GM21529 (cell line): ENCODE measurements around the gene LEAP2.

ENCODE experiments used
- ATAC-seq: cut with Tn5 transposase; IDR thresholded peaks from one replicate; pipeline ENCODE4 v1.9.1; 2021; ENCODE audit not compliant: unreplicated experiment

Gene LEAP2

DNA sequence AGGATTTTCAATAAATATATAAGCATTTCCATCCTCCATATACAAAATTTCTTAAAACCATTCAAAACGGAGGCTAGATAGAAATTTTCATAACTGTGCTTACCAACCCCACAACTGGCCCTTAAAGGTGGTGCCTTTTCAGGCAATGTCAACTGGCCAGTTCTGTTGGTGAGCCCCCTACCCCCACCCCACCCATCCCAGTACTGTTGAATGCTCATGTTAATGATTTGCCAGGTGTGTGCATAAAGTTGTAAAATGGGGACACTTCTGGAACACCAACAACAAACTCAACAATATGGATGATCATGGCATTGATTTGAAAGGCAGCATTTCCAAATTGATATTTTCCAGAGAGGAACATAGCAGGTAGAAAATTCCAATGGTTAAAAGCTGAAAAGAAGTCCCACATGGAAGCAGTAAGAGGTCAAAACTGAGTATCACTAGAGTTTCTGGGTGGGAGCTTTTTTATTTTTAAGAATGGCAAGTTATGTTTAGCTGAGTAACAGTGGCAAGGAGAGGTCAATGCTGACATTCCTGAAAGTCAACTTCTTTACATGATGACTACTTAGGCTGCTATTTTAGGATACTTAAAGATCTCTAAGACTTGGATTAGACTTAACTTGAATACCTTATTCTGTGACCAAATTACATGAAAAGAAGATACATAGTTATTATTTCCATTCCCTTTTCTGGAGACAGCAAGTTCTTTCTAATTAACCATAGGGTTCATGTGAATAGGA, 2.7 kb downstream of the LEAP2 start:
- no peak for ATAC-seq

DNA sequence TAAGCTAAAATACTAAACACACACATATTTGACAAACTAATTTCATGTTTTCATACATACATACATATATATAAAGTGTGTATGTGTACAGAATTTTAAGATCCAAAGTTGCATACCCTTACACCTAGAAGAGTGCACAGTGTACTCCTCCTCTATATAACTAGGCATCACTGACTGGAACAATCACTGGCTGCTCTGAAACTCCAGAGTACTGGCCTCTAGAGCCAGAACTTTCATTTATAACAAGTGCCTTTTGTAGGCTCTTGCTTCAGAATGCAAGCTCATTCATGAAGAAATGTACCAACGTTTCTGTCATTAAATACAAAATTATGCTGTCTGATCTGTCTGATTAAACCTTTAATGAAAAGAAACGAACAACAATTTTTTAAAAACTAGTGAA, 4.0 kb downstream of the LEAP2 start:
- ATAC-seq = no peak

GRCh38 chr5:132877938-132878337, 4.5 kb downstream of the LEAP2 start:
- no peak for ATAC-seq

GRCh38 chr5:132883261-132883834, 9.9 kb downstream of the LEAP2 start:
- peak; percentile 57 for ATAC-seq

DNA sequence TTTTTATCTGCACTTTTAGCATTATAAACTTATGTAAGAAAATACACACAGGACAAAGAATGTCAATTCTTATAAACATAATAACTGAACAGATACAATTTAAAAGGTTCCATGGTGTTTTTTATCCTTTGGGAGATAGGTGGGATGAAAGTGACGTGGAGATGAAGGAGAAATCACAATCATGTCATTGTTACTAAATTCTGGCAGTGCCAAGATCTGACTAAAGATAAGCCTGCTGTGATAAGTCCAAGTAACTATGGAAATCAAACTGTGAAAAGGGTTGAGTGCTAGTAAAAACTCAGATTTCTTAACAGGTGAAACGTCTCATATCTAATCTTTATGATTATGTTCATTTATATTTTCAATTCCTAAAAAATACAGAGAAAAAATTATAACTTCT, 11.1 kb downstream of the LEAP2 start:
- no peak for ATAC-seq

DNA sequence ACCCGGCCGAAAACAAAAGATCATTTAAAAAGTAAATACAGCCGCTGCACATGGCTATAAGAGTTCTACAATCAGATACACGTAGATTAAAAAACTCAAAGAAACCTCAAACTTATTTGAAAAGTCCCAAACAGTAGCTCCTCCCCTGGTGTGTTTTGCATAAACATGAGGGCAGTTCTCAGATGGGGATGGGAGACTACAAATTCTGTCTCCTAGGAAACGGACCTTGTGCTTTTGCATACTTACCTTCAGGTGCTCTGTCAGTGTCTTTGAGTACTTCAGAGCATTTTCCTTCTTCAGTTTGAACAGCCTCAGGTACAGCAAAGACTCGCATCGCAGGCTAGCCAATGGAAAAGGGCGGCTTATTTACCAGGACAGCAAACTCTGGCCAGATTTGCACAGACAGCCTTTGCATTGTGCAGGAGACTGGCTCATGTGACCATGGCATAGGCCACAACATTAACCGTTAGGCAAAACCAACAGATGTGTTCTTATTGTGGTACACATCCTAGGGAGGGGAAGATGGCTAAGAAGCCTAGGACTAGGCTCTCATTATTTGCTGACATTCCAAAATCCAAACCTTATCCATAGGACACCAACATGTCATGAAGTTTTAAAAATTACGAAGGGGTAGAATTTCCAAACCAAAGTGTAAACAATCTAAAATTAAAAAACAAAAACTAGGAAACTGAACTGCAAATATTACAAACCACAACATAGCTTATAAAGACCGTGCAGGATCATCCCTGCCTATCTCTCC, 12.8 kb downstream of the LEAP2 start:
- no peak for ATAC-seq

DNA sequence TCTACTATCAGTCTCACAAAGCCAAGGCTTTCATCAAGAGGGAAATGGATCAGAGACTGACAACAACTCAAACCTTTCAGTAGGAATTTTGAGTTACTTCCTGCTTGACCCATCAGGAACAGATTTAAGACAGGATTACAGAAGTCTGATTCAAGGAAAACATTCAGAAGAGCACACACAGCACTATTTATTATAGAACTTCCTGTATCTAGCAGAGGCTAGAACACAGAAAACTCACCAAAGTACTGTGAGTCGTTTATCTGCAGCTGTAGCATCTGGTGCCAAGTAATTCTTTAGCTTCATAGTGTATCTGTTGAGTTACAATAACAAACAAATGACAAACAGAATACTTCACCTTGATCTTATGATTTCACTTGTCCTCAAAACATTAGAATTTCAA, 13.8 kb downstream of the LEAP2 start:
- ATAC-seq = no peak

DNA sequence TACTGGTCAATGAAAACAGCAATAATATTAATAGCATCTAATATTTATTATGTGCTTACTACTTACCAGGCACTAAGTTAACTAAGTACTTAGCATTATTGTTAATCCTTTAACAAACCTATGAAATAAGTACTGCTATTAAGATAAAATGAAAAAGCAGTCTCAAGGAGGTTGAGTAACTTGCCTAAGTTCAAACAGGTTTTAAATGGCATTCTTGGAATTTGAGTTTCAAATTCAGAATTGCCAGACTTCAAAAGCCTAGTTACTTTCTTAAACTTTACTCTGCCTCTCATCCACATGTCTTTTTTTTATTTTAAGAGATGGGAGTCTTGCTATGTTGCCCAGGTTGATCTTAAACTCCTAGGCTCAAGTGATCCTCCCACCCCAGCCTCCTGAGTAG, 16.0 kb downstream of the LEAP2 start:
- ATAC-seq = no peak

- no peak for ATAC-seq
Measured at GRCh38 chr5:132890817-132891216, 17.3 kb downstream of the LEAP2 start.

- no peak for ATAC-seq
Measured at GRCh38 chr5:132895719-132896305, 22.3 kb downstream of the LEAP2 start.

DNA sequence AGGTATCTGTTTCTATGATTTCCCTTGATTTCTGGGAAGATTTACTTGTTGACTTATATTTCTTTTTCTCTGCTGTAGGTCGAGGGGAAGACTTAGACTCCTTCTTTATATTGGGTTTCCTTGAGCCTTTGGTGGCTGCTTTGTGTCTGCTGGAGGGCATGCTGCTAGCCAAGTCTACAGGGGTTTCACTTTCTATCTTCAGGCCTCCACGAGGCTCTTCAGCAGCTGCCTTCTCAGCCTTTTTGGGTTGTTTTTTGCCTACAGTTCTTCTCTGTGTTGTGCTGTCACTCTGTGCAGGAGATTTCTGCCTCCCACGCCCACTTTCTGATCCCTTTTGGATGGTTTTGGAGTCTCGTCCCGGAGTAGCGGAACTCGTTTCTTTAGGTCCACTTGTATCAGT, 23.2 kb downstream of the LEAP2 start:
- no peak for ATAC-seq

DNA sequence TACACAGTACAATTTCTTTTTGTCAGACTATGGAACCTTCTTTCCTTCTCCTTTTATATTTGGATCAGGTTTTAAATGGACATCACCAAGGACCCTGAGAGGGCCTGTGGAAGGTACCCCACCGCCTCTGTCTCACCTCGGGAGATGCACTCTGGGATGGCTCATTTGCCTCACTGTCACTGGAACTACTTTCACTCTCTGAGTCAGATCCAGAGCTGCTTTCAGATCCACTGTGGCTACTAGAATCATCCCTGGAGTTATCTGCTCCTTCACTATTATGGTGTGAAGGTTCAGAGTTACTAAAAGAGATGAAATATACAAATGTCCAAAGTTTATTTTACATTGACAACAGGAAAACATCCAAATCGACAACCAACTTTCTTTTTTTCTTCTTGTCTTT, 24.6 kb downstream of the LEAP2 start:
- no peak for ATAC-seq

- ATAC-seq = no peak
Measured at GRCh38 chr5:132901036-132901435, 27.6 kb downstream of the LEAP2 start.

- no peak for ATAC-seq
Measured at GRCh38 chr5:132901730-132902129, 28.3 kb downstream of the LEAP2 start.

DNA sequence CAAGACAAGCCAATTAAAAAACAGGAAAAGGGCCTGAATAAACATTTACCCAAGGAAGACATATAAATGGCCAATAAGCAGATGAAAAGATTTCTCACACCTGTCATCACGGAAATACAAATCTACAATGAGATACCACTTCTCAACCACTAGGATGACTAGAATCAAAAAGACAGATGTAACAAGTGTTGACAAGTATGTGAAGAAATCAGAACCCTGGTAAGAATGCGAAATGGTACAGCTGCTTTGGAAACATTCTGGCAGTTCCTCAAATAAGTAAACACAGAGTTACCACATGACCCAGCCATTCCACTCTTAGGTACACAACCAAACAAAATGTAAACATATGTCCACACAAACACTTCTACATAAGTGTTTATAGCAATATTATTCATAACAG, 32.5 kb downstream of the LEAP2 start:
- no peak for ATAC-seq

DNA sequence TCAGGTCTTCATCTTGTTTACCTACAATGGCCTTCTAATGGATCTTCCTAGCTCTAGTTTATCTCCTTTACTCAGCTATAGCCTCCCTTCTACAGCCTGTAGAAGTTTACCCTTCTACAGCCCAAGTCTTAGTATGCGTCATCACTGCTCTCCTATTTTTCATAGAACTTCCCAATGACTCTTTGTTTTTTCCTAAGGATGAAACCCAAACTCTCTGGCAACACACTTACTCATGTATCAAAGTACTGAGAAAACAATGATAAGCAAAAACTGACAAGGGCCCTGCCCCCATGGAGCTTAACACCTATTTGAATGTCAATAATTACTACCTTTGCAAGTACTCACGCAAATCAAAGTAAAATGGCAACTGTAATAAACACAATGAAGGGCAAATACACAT, 33.7 kb downstream of the LEAP2 start:
- no peak for ATAC-seq

- no peak for ATAC-seq
Measured at GRCh38 chr5:132909702-132910101, 36.2 kb downstream of the LEAP2 start.

- no peak for ATAC-seq
Measured at GRCh38 chr5:132915681-132916080, 42.2 kb downstream of the LEAP2 start.

DNA sequence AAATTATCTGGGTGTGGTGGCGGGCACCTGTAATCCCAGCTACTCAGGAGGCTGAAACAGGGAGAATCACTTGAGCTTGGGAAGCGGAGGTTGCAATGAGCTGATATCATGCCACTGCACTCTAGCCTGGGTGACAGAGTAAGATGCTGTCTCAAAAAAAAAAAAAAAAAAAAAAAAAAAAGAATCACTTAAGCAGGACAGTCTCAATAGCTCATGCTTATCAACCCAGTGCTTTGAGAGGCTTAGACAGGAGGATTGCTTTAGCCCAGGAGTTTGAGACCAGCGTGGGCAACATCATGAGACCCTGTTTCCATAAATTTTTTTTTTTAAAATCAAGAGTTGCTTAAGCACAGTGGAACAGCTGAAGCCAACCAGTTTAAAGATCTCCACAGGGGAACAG, 42.6 kb downstream of the LEAP2 start:
- ATAC-seq = no peak
